GM11168 (cell line): Measurements from ENCODE around the gene ZNF724.
"Not testable (repeated sequence)": the region's sequence is repeated elsewhere in the genome, so short reads cannot be mapped to it uniquely, and the experiment has no call there.

Experiments
- in situ Hi-C: fragments of 300-500 bp; cut with MboI; formaldehyde crosslinking; loops from one replicate; pipeline ENCODE4 v1.12.0; 2022; ENCODE audit warnings: low sequenced_read_pairs; ENCODE audit not compliant: unreplicated experiment

ZNF724 gene

DNA sequence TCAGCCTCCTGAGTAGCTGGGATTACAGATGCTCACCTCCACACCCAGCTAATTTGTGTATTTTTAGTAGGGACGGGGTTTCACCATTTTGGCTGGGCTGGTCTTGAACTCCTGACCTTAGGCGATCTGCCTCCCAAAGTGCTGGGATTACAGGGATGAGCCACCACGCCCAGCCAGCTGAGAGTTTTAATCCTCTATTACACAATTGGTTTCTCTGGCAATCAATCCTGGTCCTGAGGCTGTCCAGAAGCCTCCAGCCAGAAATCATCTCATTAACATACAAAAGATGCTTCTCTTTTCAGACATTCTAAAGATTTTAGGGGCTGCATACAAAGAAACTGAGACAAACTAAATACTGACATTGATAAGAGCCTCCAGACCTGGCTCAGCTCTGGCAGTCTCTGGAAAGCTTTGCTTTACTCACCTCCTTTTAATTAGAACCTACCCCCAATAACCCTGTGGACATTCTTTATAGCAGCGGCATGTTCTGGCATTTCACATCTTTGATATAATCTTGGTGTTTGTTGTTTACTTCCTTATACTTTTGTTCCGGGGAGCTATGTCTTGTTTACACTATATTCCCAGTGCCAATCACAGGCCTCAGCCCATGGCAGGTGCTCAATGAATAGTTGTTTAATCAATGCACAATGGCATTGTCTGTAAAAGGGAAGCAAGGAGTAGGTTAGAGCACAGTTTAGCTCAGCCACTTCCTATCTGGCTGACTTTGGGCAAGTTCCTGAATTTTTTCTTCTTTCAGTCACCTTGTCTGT lies 4.1 kb upstream of the ZNF724 start:
- in situ Hi-C loops = no loop called here

- in situ Hi-C loops = not testable (repeated sequence)
Measured at GRCh38 chr19:23253256-23253655, 3.1 kb upstream of the ZNF724 start.

GRCh38 chr19:23241419-23241818 lies 8.8 kb downstream of the ZNF724 start:
- in situ Hi-C loops = no loop called here

- in situ Hi-C loops = no loop called here
Measured at GRCh38 chr19:23222998-23223652, 27.1 kb downstream of the ZNF724 start.

GRCh38 chr19:23203841-23204344 lies 46.3 kb downstream of the ZNF724 start:
- in situ Hi-C loops = no loop called here

- in situ Hi-C loops = no loop called here
Measured at GRCh38 chr19:23190341-23190740, 59.9 kb downstream of the ZNF724 start.

GRCh38 chr19:23183251-23183650 lies 66.9 kb downstream of the ZNF724 start:
- in situ Hi-C loops = no loop called here
